SK-N-MC (cell line): ENCODE measurements around the gene SPPL2B.

Source experiments
- EZH2 ChIP-seq: fragments of 200-600 bp; sonication (generic); IDR thresholded peaks from one replicate; pipeline ENCODE4 v1.6.1; 2017; ENCODE audit warnings: antibody characterized with exemption
- FOXP2 ChIP-seq: optimal IDR thresholded peaks from 2 replicates; pipeline ENCODE3; 2011; ENCODE audit warnings: mild to moderate bottlenecking, moderate library complexity; ENCODE audit not compliant: insufficient read depth; ENCODE audit errors: extremely low read length, control extremely low read depth
- POLR2AphosphoS5 ChIP-seq: IDR thresholded peaks from 2 replicates; pipeline ENCODE4 v1.6.1; 2012; ENCODE audit warnings: mild to moderate bottlenecking, low read depth, low read length, borderline replicate concordance

DNA sequence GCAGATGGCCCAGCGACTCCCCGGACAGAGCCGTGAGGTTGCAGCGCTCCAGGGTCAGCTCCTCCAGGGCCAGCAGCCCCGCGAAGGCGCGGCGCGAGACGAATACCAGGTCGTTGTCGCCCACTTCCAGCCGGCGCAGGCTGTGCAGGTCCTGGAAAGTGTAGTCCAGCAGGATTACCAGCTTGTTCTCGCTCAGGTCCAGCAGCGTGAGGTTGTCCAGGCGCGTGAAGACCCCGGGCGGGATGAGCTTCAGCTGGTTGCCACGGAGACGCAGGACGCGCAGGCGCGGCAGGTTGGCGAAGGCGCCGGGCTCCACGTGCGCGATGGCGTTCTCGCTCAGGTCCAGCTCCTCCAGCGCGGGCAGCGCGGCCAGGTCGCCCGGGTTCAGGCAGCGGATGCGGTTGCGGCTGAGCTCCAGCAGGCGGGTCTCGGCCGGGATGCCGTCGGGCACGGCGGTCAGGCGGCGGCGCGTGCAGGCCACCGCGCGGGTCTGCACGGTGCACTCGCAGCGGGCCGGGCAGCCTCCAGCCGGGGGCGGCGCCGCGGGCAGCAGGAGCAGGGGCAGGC lies 37.2 kb upstream of the SPPL2B start:
- no peak for TF ChIP-seq POLR2AphosphoS5
- TF ChIP-seq EZH2 = no peak
- no peak for TF ChIP-seq FOXP2
